ENCODE results near the gene ARHGEF9.

Gene ARHGEF9

GRCh38 chrX:63664083-63664482, 120.9 kb downstream of the ARHGEF9 start:
- H3K4me2 ChIP-seq (ENCODE audit: insufficient read depth, low read length) = no peak overlapping the region
- no peak overlapping the region for H3K4me3 ChIP-seq (ENCODE audit: low read depth in 1 of 2, low read length in 2 of 2)
- no peak overlapping the region for H3K9ac ChIP-seq (ENCODE audit: low read depth, low read length)
- TF ChIP-seq CTCF (IDR thresholded peaks at IDR 0.05; ENCODE audit: borderline replicate concordance, extremely low read depth, low read length, poor library complexity, severe bottlenecking) = no peak
- no peak for TF ChIP-seq EZH2 (IDR thresholded peaks at IDR 0.05; ENCODE audit: borderline replicate concordance, low read depth, low read length, severe bottlenecking)
- no peak overlapping the region for H3K27ac ChIP-seq (ENCODE audit: low read length)
- no peaks in the 10 kb centered on the region for H3K4me1 ChIP-seq (ENCODE audit: insufficient read depth, low read length)
- H4K20me1 ChIP-seq (ENCODE audit: insufficient read depth, low read length) = no peaks in the 10 kb centered on the region
- H3K27me3 ChIP-seq (ENCODE audit: insufficient read depth, low read length, poor library complexity) = no peaks in the 10 kb centered on the region
- peaks cover 7% of the 10 kb centered on the region for H3K9me3 ChIP-seq (ENCODE audit: insufficient read depth, low read length, severe bottlenecking)
- no peaks in the 10 kb centered on the region for H3K79me2 ChIP-seq (ENCODE audit: insufficient read depth, low read length)
- ATAC-seq (ENCODE audit: insufficient read depth, low read depth) (no peak), DNase-seq (no peak)
- no peak overlapping the region for H2AFZ ChIP-seq (ENCODE audit: low read depth, low read length)
- H3K36me3 ChIP-seq (ENCODE audit: insufficient read depth, low read length) = peaks cover 62% of the 10 kb centered on the region

- ATAC-seq (ENCODE audit: insufficient read depth, low read depth) (no peak), DNase-seq (no peak)
- Histone ChIP-seq H4K20me1 (ENCODE audit: insufficient read depth, low read length) (no peaks in the 10 kb centered on the region), H3K9ac (ENCODE audit: low read depth, low read length) (no peak overlapping the region), H2AFZ (ENCODE audit: low read depth, low read length) (no peak overlapping the region), H3K79me2 (ENCODE audit: insufficient read depth, low read length) (no peaks in the 10 kb centered on the region), H3K4me3 (ENCODE audit: low read depth in 1 of 2, low read length in 2 of 2) (no peak overlapping the region), H3K4me2 (ENCODE audit: insufficient read depth, low read length) (no peak overlapping the region), H3K27me3 (ENCODE audit: insufficient read depth, low read length, poor library complexity) (no peaks in the 10 kb centered on the region), H3K4me1 (ENCODE audit: insufficient read depth, low read length) (no peaks in the 10 kb centered on the region), H3K36me3 (ENCODE audit: insufficient read depth, low read length) (peaks cover 60% of the 10 kb centered on the region), H3K27ac (ENCODE audit: low read length) (no peak overlapping the region), H3K9me3 (ENCODE audit: insufficient read depth, low read length, severe bottlenecking) (no peaks in the 10 kb centered on the region)
- no peak for TF ChIP-seq CTCF (IDR thresholded peaks at IDR 0.05; ENCODE audit: borderline replicate concordance, extremely low read depth, low read length, poor library complexity, severe bottlenecking)
Measured at GRCh38 chrX:63661676-63662075, 123.3 kb downstream of the ARHGEF9 start.

DNA sequence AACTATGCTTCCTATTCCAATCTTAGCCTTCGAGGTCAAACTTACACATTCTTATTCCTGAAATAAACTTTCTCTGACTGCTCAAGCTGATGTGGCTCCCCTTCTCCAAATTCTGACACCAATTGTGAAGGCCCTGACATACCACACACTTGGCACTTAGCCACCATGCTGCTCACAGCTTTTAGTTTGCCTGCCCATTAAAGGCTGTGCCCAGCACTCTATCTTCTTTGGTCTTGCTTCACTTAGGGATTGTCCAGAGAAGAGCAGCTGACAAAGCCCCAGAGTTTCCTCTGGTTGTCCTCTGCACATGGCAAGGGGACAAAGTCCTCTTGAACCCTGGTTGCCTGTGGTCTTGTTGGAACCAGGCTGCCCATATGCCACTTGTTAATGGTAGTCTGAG, 126.1 kb downstream of the ARHGEF9 start:
- Histone ChIP-seq H3K4me3 (ENCODE audit: low read depth in 1 of 2, low read length in 2 of 2) (no peak overlapping the region), H3K4me2 (ENCODE audit: insufficient read depth, low read length) (no peak overlapping the region), H3K36me3 (ENCODE audit: insufficient read depth, low read length) (peaks cover 58% of the 10 kb centered on the region), H3K79me2 (ENCODE audit: insufficient read depth, low read length) (no peaks in the 10 kb centered on the region), H3K4me1 (ENCODE audit: insufficient read depth, low read length) (no peaks in the 10 kb centered on the region), H3K27ac (ENCODE audit: low read length) (no peak overlapping the region), H3K27me3 (ENCODE audit: insufficient read depth, low read length, poor library complexity) (no peaks in the 10 kb centered on the region), H4K20me1 (ENCODE audit: insufficient read depth, low read length) (no peaks in the 10 kb centered on the region), H3K9me3 (ENCODE audit: insufficient read depth, low read length, severe bottlenecking) (no peaks in the 10 kb centered on the region), H2AFZ (ENCODE audit: low read depth, low read length) (no peak overlapping the region), H3K9ac (ENCODE audit: low read depth, low read length) (no peak overlapping the region)
- TF ChIP-seq CTCF (IDR thresholded peaks at IDR 0.05; ENCODE audit: borderline replicate concordance, extremely low read depth, low read length, poor library complexity, severe bottlenecking) (no peak), EZH2 (IDR thresholded peaks at IDR 0.05; ENCODE audit: borderline replicate concordance, low read depth, low read length, severe bottlenecking) (no peak)
- DNase-seq (no peak), ATAC-seq (ENCODE audit: insufficient read depth, low read depth) (no peak)

- H3K27me3 ChIP-seq (ENCODE audit: insufficient read depth, low read length, poor library complexity) = no peaks in the 10 kb centered on the region
- H3K79me2 ChIP-seq (ENCODE audit: insufficient read depth, low read length) = no peaks in the 10 kb centered on the region
- H3K4me2 ChIP-seq (ENCODE audit: insufficient read depth, low read length) = no peak overlapping the region
- peaks cover 56% of the 10 kb centered on the region for H3K36me3 ChIP-seq (ENCODE audit: insufficient read depth, low read length)
- H4K20me1 ChIP-seq (ENCODE audit: insufficient read depth, low read length) = no peaks in the 10 kb centered on the region
- no peak for DNase-seq
- TF ChIP-seq EZH2 (IDR thresholded peaks at IDR 0.05; ENCODE audit: borderline replicate concordance, low read depth, low read length, severe bottlenecking) = no peak
- no peak for TF ChIP-seq CTCF (IDR thresholded peaks at IDR 0.05; ENCODE audit: borderline replicate concordance, extremely low read depth, low read length, poor library complexity, severe bottlenecking)
- no peaks in the 10 kb centered on the region for H3K4me1 ChIP-seq (ENCODE audit: insufficient read depth, low read length)
- no peak overlapping the region for H3K4me3 ChIP-seq (ENCODE audit: low read depth in 1 of 2, low read length in 2 of 2)
- no peak overlapping the region for H2AFZ ChIP-seq (ENCODE audit: low read depth, low read length)
- H3K9ac ChIP-seq (ENCODE audit: low read depth, low read length) = no peak overlapping the region
- H3K9me3 ChIP-seq (ENCODE audit: insufficient read depth, low read length, severe bottlenecking) = no peaks in the 10 kb centered on the region
- no peak for ATAC-seq (ENCODE audit: insufficient read depth, low read depth)
- H3K27ac ChIP-seq (ENCODE audit: low read length) = no peak overlapping the region
Measured at GRCh38 chrX:63657821-63658220, 127.2 kb downstream of the ARHGEF9 start.
